NCI-H446 treated with DMSO at 0.1 percent for 48 hours (cell line): ENCODE results near the gene VPS13C.
"Not testable (repeated sequence)": the region's sequence is repeated elsewhere in the genome, so short reads cannot be mapped to it uniquely, and the experiment has no call there.

Experiments
- DNase-seq: peaks from one replicate; lab custom pipeline; 2025; lab: John Stamatoyannopoulos, UW

Gene VPS13C

DNA sequence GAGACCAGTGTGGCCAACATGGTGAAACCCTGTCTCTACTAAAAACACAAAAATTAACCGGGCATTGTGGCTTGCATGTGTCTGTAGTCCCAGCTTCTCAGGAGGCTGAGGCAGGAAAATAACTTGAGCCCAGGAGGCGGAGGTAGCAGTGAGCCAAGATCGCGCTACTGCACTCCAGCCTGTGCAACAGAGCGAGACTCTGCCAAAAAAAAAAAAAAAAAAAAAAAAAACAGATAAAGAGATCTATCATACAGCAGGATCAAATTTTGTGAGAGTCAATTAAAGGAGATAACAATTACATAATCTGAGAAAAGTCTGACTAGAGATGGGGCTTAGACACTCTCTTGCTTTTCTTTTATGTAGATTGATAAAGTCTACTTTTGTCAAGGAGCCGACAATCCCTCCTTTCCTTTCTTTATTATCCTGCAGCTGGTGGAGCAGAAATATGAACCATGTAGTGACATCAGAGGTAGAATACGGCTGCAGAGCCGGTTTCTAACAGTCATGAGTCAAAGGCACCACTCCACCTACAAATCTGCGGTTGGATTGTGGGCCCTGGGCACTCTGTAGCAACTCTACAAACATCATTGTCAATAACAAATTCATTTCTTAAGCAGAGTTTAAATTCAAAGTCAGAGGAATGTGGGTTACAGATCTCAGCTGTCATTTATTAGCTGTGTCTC is 15.5 kb upstream of the VPS13C start:
- peak; percentile 6 for DNase-seq

DNA sequence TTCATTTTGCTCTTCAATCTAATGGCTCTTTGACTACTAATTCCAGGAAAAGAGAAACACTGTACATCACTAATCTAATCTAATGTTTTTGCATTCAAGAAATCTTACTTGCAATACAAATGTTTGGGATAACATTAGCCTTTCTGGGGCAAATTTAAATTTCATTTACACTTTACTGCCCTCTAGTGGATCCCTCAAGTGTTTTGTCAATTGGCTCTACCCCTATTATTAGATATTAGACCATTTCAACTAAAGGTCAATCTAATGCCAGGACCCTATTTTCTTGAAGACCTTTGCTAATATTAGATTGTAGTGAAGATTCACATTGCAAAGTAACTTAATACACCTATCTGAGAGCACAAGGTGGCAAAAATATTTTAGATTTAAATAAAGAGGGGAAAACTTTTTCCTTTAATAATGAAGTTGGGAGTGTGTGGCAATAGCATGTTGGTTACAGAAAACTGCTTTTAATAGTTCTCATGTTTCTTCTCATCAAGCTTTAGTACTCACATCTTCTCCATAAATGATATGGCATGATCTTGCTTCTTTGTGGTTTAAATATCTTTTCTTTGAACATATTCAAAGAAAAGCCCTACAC is 11.6 kb upstream of the VPS13C start:
- DNase-seq, result peak; percentile 4

DNA sequence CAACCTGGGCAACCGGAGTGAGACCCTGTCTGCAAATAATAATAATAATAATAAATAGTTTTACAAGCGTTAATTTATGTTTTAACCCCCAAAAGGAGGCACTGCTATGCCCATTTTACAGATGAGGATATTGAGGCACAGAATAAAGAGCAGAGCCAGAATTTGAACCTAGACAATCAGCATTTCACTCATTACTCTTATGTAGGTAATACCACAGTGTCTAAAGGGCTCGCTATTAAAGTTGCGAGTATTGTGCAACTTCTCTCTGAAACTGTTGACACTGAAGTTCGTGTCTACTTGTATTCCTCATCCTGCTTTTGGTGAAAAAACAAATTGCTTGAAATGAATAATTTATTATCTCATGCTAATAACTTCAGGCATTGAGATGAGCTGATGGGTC is 9.3 kb upstream of the VPS13C start:
- DNase-seq, result no peak

DNA sequence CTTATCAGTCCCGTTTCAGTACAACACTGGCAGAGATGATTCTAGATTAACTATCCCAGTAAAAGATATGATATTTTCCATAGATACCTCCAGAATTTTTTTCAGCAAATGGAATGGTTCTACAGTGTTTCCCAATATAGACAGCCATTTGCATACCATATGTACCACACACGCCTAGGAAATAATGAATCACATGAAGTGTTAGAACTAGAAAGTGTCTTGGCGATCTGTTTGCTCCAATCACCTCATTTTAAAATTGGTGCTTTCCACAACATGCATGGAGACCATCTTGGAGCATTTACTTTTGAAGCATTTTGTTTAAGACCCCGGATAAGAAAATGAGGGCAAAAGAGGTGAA is 8.5 kb upstream of the VPS13C start:
- no peak for DNase-seq

DNA sequence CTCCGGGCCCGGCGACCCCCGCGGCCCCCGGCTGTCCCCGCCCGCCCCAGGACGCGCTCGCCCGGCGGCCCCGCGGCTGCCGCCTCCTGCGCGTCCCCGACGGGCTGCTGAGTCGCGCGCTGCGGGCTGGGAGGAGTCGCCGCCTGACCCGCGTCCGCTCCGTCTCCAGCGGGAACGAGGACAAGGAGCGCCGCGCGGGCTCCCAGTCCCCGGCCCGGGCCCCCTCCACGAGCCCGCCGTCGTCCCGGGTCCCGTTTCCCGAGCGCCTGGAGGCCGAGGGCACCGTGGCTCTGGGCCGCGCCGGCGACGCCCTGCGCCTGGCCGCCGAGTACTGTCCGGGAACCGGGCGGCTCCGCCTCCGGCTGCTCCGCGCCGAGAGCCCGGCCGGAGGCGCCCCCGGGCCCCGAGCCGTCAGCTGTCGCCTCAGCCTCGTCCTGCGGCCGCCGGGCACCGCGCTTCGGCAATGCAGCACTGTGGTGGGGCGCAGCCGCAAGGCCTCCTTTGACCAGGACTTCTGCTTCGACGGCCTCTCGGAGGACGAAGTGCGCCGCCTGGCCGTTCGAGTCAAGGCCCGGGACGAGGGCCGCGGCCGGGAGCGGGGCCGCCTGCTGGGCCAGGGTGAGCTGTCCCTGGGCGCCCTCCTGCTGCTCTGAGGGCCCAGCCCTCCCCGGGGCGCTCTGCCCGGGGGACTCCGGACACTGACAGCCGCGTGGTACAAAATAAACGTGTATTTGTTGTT is 8.0 kb upstream of the VPS13C start:
- no peak for DNase-seq

DNA sequence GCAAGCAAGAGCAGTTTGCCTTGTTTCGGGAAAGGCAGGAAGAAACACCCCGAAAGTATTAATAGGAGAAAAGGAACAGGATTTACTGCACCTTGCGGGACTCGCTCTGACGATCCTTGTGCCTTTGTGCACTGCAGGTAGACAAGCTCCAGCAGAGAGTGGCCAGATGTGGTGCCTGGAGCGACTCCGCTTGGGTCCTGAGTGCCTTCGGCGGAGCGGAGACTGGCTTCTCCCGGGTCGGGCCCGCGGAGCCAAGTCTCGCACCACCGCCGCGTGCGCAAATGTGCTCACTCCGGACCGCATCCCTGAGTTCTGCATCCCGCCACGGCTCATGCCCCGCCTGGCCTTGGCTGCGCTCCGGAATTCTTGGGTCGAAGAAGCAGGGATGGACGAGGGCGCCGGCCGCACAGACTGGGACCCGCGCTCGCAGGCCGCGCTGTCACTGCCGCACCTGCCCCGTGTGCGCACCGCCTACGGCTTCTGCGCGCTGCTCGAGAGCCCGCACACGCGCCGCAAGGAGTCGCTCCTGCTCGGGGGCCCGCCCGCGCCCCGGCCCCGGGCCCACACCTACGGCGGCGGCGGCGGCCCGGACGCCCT is 7.3 kb upstream of the VPS13C start:
- DNase-seq, result no peak

DNA sequence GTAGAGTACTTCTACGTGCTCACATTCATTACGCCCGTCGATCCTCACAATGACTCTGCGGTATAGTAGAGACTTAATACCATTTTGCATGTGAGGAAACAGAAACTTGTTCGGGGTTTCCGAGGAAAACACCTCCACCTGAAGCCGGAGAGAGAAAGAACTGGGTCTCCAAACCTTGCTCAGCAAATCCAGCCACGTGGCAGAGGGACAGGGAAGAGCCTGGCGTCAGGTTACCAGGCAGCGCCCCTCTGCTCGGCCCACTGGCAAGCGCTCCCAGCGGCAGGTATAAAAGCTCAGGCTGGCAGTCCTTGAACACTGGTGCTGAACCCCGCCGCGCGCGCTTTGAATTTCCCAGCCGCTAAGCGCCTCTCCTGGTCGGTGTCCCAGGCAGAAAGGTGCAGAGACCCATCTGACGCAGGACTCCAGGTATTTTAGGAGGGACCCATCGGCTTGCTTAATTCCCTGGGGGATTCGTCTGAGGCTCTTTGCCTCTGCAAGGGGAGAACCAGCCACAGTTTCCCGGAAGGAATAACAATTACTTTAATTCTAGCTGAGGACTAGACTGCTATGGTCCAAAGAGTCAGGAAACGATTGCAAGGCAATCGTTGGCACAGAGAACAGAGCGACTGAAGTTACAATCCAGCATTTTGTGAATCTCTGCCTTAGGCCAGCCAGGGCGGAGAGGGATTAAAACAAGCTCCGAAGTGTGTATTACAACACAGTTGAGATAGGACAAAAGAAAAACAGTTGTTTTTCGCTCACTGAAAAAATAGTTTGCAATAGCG is 6.6 kb upstream of the VPS13C start, which contains the start of gene C2CD4A:
Gene C2CD4A (plus strand): TSS at position 315 of the 785 bp plus-strand sequence. CDS start 637 bp downstream, outside the sequence.
- DNase-seq, result peak; percentile 2

DNA sequence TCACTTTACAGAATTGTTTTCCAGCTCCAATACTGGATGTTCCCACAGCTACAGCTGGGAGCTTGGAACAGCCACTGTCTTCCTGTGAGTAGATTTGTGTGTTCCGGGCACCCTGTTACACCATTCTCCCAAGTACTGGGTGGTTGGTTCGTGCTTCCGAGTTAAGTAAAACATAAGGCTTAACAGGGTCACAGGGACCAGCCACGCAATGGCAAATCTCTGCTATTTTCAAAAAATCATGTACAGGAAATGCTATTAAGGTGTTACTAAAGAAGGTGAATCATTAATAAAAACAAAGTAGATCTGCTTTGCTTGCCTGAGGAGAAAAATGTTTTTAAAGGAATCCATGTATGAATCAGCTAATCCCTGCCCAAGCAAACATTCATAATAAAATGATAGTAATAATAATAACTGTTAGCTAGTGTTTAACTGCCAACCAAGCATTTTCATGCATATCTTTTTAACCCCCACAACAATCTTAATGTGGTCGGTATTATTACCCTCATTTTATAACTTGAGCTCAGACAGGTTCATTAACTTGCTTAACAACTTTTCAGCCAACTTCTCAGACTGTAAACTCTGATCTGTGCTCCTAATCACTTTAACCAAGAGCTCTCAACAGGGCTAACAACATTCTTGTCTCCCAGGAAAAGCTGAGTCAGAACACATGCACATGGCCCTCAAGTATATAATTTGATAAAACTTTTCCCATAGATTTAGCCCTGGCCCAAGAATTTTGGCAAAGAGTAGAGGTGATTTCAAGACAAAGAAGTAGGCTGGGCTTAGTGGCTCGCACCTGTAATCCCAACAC is 3.8 kb upstream of the VPS13C start:
- DNase-seq, result no peak

DNA sequence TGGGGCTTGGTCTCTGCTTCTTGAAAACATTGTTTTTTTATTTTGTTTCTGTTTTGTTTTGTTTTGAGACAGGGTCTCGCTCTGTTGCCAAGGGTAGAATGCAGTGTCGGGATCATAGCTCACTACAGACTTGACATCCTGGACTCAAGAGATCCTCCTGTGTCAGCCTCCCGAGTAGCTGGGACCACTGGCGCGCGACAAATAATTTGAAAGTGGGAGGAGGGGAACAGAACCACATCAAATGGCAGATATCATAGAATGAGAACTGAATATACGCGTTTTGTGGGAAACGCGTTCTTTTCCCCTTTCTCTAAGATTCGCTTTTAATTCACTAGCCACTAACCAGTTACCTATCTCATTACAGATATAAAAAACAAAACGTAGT is 641 bp upstream of the VPS13C start:
- DNase-seq, result no peak

DNA sequence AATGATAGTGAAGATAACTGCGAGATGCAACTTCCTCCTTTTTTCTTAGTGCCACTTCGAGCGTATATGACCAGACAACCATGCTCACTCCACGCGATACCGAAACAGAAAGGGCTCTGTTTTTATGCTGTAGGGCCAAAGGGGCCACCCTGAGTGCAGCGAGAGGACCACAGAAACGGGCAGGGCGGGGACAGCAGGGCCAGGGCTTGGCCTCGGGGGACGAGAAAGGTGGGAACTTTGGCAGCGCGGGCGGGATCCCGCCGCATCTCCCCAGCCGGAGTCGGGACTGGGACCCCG is 483 bp downstream of the VPS13C start:
- no peak for DNase-seq

DNA sequence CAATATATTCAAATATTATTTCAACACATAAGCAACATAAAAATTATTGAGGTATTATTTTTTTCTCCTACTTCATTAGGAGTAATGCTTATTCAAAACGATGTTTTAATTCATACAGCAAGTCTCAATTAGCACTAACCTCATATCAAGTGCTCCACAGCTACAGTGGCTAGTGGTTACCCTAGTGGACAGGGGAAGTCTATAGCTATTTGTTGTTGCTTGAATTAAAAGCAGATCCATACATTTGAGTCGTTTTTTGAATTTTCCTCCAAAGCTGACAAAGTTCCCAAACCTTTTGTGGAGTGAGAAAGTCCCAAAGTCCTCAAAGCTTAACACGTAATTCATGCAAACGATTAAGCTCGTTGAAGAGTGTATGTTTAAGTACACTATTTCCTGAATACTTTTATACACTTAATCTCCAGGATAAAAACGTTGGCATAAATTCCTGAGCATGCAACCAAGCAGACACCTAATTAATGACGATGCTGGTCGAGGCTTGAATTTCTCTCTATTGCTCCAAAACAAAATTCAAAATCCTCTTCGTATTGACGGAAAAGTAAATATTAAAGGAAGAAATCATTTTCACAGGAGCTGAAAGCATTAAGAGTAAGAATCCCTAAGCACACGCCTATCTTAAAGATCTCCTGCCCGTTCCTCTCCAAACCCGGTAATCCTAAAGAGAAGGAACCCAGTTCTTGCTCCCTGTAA is 985 bp downstream of the VPS13C start:
- no peak for DNase-seq

DNA sequence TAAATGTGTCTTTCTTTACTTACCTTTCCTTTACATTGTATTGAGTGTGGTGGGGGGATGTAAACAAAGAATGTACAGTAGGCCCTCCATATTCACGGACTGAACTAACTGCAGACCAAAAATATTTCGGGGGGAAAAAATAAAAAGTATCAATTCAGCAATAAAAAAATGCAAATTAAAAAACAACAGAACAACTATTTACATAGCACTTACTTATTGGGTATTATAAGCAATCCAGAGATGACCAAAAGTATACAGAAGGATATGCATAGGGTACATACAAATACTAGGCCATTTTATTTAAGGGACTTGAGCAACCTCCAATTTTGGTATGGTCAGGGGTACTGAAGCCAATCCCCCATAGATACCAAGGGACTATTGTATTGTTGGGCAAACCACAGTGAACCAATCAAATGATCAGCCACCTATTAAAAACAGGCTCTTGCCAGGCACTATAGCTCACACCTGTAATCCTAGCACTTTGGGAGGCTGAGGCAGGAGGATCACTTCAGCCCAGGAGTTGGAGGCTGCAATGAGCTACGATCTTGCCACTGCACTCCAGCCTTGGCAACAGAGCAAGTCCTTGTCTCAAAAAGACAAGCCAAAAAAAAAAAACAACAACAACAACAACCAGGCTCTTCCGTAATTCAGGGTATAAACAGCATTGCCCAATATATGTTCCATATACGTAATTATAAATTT is 1.8 kb downstream of the VPS13C start:
- no peak for DNase-seq

DNA sequence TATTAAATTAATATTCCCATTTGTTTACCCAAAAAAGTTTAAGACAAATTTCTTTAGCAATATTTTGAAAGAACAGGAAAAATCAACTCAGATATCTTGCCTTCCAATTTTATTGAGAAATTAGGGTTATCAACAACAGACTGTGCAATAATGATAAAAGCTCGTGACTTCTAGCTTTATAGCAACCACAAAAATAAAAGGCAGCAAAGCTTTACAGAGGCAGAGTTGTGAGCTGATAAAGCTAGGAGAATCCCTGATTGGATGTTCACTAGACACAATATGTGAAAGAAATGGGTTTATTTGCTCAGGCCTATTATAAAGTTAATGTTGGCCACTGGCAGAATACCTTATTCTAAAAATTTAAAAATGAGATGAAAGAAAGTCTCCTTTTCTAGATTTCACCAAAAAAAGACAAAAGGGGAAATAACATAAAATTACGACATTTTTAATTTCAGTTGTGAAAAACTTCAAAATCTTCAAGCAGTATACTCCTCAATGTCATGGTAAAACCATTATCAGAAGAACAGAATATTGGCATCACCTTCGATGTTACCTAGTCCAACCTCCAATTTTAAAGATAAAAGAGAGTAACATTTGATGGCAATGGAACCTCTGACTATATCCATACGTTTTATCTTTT is 2.8 kb downstream of the VPS13C start:
- DNase-seq, result no peak

DNA sequence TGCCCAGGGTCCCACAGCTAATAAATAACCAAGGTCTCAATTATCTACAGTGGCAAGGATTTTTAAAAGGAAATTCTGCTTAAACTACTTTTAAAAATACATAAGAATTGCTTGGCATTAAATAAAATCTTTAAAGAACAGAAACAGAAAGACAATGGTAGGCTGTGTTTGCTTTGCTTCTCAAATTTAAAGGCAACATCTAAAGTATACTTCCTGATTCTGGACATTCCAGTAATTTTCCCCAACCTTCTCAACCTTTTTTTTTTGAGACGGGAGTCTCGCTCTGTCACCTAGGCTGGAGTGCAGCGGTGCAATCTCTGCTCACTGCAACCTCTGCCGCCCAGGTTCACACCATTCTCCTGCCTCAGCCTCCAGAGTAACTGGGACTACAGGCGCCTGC is 5.3 kb downstream of the VPS13C start:
- DNase-seq, result no peak

DNA sequence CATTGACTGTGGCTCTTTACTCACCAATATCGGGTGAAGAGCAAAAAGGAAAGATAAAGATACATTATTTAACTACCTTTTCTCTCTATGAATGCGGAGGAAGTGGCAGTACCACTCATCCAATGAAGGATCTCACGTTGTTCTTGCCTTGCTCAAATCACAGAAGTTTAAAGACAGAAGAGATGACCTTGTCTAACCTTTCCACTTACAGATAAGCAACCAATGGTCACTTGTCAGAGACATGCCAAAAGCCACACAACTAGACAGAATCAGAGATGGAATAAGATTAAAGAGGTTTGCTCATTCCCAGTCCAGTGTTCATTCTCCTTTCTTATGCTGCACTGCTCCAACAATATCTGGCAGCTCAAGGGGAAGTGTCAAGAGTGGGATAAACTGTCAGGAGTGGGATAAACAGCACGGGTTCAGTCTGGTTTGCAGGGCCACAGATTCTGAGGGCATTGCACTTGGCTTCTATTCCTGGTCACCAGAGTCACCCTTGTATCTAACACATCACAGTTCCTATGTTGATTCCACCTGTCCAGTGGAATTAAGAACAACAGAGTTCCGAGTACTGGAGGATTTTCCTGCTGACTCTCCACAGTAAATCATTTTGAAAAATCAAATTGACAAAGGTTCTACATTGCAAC is 6.7 kb downstream of the VPS13C start:
- no peak for DNase-seq

DNA sequence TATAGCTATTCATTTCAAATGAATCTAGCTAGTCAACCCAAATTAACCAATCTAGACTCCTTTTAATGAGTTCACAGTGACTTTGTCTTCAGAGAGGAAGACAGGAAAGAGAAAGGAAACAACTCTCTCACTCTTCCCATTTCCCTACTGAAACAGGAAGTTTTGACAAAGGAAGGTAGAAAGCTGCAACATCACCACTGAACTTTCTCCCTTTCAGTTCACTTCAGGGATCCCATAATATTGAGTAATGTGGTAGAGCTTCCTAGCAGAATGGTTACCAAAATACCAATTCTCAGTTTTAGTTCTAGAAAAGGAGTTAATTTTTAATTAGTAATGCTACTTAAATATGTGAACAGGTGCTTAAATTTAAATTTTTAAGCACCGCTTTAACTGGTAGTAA is 7.5 kb downstream of the VPS13C start:
- no peak for DNase-seq

DNA sequence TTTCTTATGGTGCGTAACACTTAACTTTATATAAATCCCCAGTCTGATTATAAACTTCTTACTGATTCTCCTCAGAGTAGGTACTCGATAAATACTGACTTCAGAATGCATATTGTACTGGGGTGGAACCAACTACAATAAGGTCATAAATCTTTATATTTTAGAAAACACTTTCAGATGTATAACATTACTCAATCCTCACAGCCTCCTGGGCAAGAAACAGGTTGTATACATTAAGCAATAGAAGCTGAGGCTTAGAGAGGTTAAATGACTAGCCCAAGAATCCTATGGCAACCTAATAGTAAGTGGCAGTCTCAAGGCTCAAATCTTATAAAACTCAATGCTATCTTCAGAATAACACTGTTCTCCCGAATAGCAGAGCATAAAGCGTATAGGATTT is 9.1 kb downstream of the VPS13C start:
- DNase-seq, result no peak

DNA sequence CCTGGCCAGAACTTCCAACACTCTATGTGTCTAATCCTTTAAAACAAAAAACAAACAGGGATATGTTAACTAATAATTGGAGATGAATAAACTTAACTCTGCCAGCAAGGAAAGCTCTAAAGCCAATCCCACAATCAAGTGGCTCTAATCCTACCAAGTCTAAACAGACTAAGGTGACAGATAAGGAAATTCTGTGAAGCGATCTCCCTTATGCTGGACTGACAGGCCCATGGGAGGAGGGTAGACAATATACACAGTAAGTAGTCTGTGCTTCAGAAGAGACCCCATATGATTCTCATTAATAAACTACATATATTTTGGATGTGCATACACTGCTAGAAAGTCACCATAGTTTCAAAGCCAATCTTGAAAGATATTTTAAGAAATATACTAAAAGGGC is 10.1 kb downstream of the VPS13C start:
- no peak for DNase-seq

DNA sequence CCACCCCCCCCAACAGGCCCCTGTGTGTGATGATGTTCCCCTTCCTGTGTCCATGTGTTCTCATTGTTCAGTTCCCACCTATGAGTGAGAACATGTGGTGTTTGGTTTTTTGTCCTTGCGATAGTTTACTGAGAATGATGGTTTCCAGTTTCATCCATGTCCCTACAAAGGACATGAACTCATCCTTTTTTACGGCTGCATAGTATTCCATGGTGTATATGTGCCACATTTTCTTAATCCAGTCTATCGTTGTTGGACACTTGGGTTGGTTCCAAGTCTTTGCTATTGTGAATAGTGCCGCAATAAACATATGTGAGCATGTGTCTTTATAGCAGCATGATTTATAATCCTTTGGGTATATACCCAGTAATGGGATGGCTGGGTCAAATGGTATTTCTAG is 12.0 kb downstream of the VPS13C start:
- not testable (repeated sequence) for DNase-seq
